ENCODE measurements around the gene VSTM2B.
A peak's percentile ranks its signal among the peaks of the same experiment; 100 is the strongest.

VSTM2B gene

GRCh38 chr19:29517412-29517811 lies 8.4 kb upstream of the VSTM2B start:
- Histone ChIP-seq H3K4me1 (ENCODE audit: insufficient read depth, low read length) (no peaks in the 10 kb centered on the region), H3K9me3 (ENCODE audit: insufficient read depth, low read depth, low read length) (no peaks in the 10 kb centered on the region), H3K27ac (ENCODE audit: low read length) (no peak overlapping the region), H3K27me3 (ENCODE audit: insufficient read depth, low read length) (peaks cover 41% of the 10 kb centered on the region), H3K9ac (ENCODE audit: low read depth, low read length) (no peak overlapping the region), H3K4me3 (ENCODE audit: low read length) (no peak overlapping the region), H3K36me3 (ENCODE audit: insufficient read depth, low read depth, low read length) (no peaks in the 10 kb centered on the region)

GRCh38 chr19:29517946-29518345 lies 7.8 kb upstream of the VSTM2B start:
- peaks cover 41% of the 10 kb centered on the region for H3K27me3 ChIP-seq (ENCODE audit: insufficient read depth, low read length)
- no peak overlapping the region for H3K4me3 ChIP-seq (ENCODE audit: low read length)
- no peaks in the 10 kb centered on the region for H3K9me3 ChIP-seq (ENCODE audit: insufficient read depth, low read depth, low read length)
- H3K36me3 ChIP-seq (ENCODE audit: insufficient read depth, low read depth, low read length): no peaks in the 10 kb centered on the region
- no peaks in the 10 kb centered on the region for H3K4me1 ChIP-seq (ENCODE audit: insufficient read depth, low read length)
- no peak overlapping the region for H3K9ac ChIP-seq (ENCODE audit: low read depth, low read length)
- no peak overlapping the region for H3K27ac ChIP-seq (ENCODE audit: low read length)

GRCh38 chr19:29519146-29519545 lies 6.6 kb upstream of the VSTM2B start:
- no peaks in the 10 kb centered on the region for H3K36me3 ChIP-seq (ENCODE audit: insufficient read depth, low read depth, low read length)
- H3K4me3 ChIP-seq (ENCODE audit: low read length): no peak overlapping the region
- H3K4me1 ChIP-seq (ENCODE audit: insufficient read depth, low read length): no peaks in the 10 kb centered on the region
- peaks cover 45% of the 10 kb centered on the region for H3K27me3 ChIP-seq (ENCODE audit: insufficient read depth, low read length)
- no peak overlapping the region for H3K9ac ChIP-seq (ENCODE audit: low read depth, low read length)
- no peaks in the 10 kb centered on the region for H3K9me3 ChIP-seq (ENCODE audit: insufficient read depth, low read depth, low read length)
- H3K27ac ChIP-seq (ENCODE audit: low read length): no peak overlapping the region

DNA sequence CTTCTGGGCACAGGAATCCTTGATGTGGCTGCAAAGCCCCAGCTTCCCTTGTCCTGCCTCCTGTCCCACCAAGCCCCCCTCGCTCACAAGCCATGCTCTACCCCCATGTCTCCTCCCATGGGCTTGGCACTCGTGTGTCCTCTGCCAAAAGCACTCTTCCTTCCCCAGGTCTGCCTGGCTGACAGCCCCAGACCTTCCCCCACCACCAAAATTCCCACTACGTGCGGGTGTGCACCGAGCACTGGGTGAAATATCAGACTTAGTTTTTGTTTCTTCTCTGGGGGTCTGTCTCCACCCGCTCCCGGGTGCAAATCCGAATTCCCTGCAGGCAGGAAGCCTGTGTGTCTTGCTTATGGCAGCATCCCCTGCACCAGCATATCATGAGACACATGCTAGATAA lies 5.9 kb upstream of the VSTM2B start:
- H3K9me3 ChIP-seq (ENCODE audit: insufficient read depth, low read depth, low read length): no peaks in the 10 kb centered on the region
- H3K4me3 ChIP-seq (ENCODE audit: low read length): no peak overlapping the region
- no peak overlapping the region for H3K9ac ChIP-seq (ENCODE audit: low read depth, low read length)
- no peak overlapping the region for H3K27ac ChIP-seq (ENCODE audit: low read length)
- peaks cover 48% of the 10 kb centered on the region for H3K27me3 ChIP-seq (ENCODE audit: insufficient read depth, low read length)
- no peaks in the 10 kb centered on the region; the same call in 1 of the 2 replicates for H3K4me1 ChIP-seq (ENCODE audit: insufficient read depth, low read length)
- H3K36me3 ChIP-seq (ENCODE audit: insufficient read depth, low read depth, low read length): no peaks in the 10 kb centered on the region

DNA sequence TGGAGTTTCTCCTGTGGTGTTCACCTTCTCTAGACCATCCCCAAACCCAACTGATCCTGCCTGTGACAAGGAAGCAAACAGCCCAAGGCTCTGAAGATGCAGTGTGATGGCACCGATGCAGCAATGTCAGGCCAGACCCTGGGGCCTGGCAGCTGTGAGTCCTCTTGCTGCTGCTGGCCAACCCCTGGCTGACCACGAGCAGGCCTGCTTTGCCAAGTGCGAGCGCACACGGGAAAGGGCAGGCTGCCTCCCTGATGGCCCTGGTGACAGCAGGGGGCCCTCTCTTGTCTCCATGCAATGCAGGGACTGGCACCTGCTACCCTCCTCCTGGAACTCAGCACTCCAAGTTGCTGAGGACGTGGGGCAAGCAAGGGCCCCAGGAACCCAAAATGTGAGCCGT lies 5.4 kb upstream of the VSTM2B start:
- Histone ChIP-seq H3K27ac (ENCODE audit: low read length) (no peak overlapping the region), H3K36me3 (ENCODE audit: insufficient read depth, low read depth, low read length) (no peaks in the 10 kb centered on the region), H3K9me3 (ENCODE audit: insufficient read depth, low read depth, low read length) (no peaks in the 10 kb centered on the region), H3K4me3 (ENCODE audit: low read length) (no peak overlapping the region), H3K9ac (ENCODE audit: low read depth, low read length) (no peak overlapping the region), H3K4me1 (ENCODE audit: insufficient read depth, low read length) (no peaks in the 10 kb centered on the region; the same call in 1 of the 2 replicates), H3K27me3 (ENCODE audit: insufficient read depth, low read length) (peaks cover 51% of the 10 kb centered on the region)

GRCh38 chr19:29521291-29522075 lies 4.3 kb upstream of the VSTM2B start:
- no peak overlapping the region for H3K4me3 ChIP-seq (ENCODE audit: low read length)
- H3K9ac ChIP-seq (ENCODE audit: low read depth, low read length): no peak overlapping the region
- H3K9me3 ChIP-seq (ENCODE audit: insufficient read depth, low read depth, low read length): no peaks in the 10 kb centered on the region
- H3K27me3 ChIP-seq (ENCODE audit: insufficient read depth, low read length): peaks cover 62% of the 10 kb centered on the region
- H3K36me3 ChIP-seq (ENCODE audit: insufficient read depth, low read depth, low read length): no peaks in the 10 kb centered on the region
- H3K27ac ChIP-seq (ENCODE audit: low read length): no peak overlapping the region
- H3K4me1 ChIP-seq (ENCODE audit: insufficient read depth, low read length): no peaks in the 10 kb centered on the region; the same call in 1 of the 2 replicates

DNA sequence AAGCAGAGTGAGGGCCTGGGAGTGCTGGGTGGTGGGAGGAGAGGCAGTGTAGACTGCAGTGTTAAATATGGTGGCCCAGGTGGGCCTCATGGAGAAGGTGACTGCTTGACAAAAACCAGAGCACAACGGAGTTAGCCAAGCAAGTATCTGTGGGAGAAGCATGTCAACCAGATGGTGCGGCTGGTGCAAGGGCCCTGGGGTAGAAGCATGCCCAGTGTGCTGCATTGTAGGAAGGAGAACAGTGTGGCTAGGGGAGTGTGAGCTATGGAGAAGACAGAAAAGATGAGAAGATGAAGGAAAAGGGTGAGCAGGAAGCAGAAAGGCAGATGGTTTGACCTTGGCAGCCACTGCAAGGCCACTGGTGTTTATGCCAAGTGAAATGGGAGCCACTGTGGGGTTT lies 2.2 kb upstream of the VSTM2B start:
- Histone ChIP-seq H3K27ac (ENCODE audit: low read length) (no peak overlapping the region), H3K4me1 (ENCODE audit: insufficient read depth, low read length) (no peaks in the 10 kb centered on the region; the same call in 1 of the 2 replicates), H3K4me3 (ENCODE audit: low read length) (no peak overlapping the region), H3K36me3 (ENCODE audit: insufficient read depth, low read depth, low read length) (no peaks in the 10 kb centered on the region), H3K9me3 (ENCODE audit: insufficient read depth, low read depth, low read length) (no peaks in the 10 kb centered on the region), H3K27me3 (ENCODE audit: insufficient read depth, low read length) (peaks cover 79% of the 10 kb centered on the region), H3K9ac (ENCODE audit: low read depth, low read length) (no peak overlapping the region)

DNA sequence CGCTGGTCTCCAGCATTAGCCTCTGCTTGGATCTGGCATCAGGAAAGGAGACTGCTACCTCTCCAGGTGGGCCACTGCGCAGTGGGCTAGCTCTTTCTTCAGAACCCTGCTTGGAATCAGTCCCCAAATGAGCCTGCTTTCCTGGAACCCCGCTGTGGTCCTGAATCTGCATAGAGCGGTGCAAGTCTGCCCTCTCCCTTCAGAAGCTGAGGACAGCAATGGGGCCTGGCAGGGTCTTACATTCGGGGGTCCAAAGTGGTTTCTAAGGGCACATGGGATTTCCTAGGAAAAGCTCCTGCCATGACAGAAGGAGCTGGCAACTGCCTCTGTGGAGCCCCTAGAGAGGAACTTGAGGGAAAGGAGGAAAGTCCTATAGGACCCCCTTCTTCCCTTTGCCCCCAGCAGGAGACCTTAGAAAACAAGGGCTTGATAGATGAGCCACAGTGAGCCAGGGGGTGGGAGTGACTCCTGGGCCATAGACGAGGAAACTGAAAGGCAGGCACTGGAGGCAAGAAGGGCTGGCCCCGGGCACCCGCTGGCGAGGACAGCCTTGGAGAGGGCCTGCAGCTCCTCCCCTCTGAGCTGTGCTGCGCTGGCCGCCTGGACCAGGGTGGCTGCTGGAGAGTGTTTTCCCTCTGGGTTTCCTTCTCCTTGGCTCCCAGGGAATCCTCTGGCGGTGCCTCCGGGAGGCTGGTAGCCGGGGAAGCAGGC lies 1.4 kb upstream of the VSTM2B start:
- no peaks in the 10 kb centered on the region for H3K36me3 ChIP-seq (ENCODE audit: insufficient read depth, low read depth, low read length)
- peaks cover 87% of the 10 kb centered on the region for H3K27me3 ChIP-seq (ENCODE audit: insufficient read depth, low read length)
- H3K4me1 ChIP-seq (ENCODE audit: insufficient read depth, low read length): peaks cover under 1% of the 10 kb centered on the region; the same call in 1 of the 2 replicates
- H3K9ac ChIP-seq (ENCODE audit: low read depth, low read length): no peak overlapping the region
- peak overlapping the region; percentile 74; the same call in 1 of the 2 replicates for H3K4me3 ChIP-seq (ENCODE audit: low read length)
- no peaks in the 10 kb centered on the region; the same call in 1 of the 2 replicates for H3K9me3 ChIP-seq (ENCODE audit: insufficient read depth, low read depth, low read length)
- H3K27ac ChIP-seq (ENCODE audit: low read length): no peak overlapping the region

DNA sequence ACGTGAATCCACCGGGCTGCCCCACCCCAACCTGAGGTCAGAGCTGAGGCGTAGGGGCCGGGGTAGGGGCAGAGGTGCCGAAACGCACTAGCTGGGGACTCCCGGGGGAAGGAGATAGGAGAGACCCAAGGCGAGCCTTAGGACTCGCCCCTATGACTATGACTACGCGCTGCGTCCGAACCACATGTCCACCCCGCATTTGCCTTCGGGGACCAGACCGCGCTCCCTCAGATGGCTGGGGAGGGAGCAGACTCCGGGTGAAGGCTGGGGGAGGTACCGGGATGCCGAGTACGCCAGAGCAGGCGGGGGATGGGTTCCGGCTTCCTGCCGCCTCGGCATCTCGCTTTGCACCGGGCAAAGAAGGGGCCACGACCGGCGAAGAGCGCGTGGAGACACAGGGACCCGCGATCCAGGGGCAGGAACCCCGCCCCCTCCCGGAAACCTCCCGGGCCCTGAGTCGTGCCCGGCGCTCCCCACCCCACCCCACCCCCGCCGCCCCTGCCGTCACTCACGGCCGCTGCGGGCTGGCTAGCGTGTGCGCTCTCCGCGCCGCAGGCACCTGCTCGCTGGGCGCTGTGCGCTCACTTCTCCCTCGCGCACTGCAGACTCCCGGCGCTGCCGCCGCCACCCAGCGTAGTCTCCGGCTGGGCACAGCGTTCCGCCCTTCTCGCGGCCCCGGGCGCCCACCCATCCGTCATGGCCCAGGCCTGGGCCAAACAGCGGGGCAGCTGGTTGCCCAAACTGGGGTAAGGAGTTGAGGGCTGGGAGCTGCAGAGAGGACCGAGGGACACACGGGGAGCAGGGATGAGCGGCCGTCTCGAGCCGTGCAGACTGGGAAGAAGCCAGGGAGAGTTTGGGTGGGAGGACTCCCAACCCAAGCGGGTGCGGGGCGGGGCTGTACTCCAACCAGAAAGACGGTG lies 622 bp upstream of the VSTM2B start:
- H3K27ac ChIP-seq (ENCODE audit: low read length): no peak overlapping the region
- no peaks in the 10 kb centered on the region for H3K36me3 ChIP-seq (ENCODE audit: insufficient read depth, low read depth, low read length)
- peak overlapping the region; percentile 74 for H3K4me3 ChIP-seq (ENCODE audit: low read length)
- H3K4me1 ChIP-seq (ENCODE audit: insufficient read depth, low read length): peaks cover 4% of the 10 kb centered on the region; the same call in 1 of the 2 replicates
- H3K9me3 ChIP-seq (ENCODE audit: insufficient read depth, low read depth, low read length): no peaks in the 10 kb centered on the region; the same call in 1 of the 2 replicates
- peaks cover 95% of the 10 kb centered on the region for H3K27me3 ChIP-seq (ENCODE audit: insufficient read depth, low read length)
- no peak overlapping the region for H3K9ac ChIP-seq (ENCODE audit: low read depth, low read length)

- Histone ChIP-seq H3K27ac (ENCODE audit: low read length) (no peak overlapping the region), H3K36me3 (ENCODE audit: insufficient read depth, low read depth, low read length) (no peaks in the 10 kb centered on the region), H3K4me3 (ENCODE audit: low read length) (peak overlapping the region; percentile 58; the same call in 1 of the 2 replicates), H3K27me3 (ENCODE audit: insufficient read depth, low read length) (peaks cover 100% of the 10 kb centered on the region), H3K9ac (ENCODE audit: low read depth, low read length) (no peak overlapping the region), H3K4me1 (ENCODE audit: insufficient read depth, low read length) (peaks cover 8% of the 10 kb centered on the region; the same call in 1 of the 2 replicates), H3K9me3 (ENCODE audit: insufficient read depth, low read depth, low read length) (no peaks in the 10 kb centered on the region; the same call in 1 of the 2 replicates)
These were observed 1.1 kb downstream of the VSTM2B start for GRCh38 chr19:29526730-29527499.
